ENCODE results near the gene RNF183.
"Not testable (repeated sequence)": the region's sequence is repeated elsewhere in the genome, so short reads cannot be mapped to it uniquely, and the experiment has no call there.

RNF183 gene

DNA sequence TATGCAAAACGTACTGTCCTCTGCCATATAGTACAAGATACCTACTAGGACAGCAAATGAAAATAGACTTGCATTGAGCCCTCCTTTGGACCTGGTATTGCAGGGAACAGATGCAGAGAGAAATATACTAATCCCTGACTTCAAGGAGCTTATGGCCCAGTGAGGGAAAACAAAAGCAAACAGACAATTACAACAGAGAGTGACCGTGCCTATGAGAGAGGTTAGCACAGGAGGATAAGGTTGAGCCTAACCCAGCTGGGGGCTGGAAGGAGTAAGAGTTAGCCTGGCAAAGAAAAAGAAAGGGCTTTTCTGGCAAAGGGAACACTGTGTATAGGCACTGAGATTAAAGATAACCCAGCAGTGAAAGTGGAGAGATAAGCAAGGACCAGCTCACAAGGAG lies 33.3 kb downstream of the RNF183 start:
- DNase-seq, result no peak

GRCh38 chr9:113269355-113269754 lies 33.8 kb downstream of the RNF183 start:
- no peak for DNase-seq

GRCh38 chr9:113267911-113268566 lies 35.1 kb downstream of the RNF183 start:
- DNase-seq, result no peak

- no peak for DNase-seq
Measured at GRCh38 chr9:113266174-113266573, 37.0 kb downstream of the RNF183 start.

- DNase-seq, result no peak
Measured at GRCh38 chr9:113261917-113262671, 41.1 kb downstream of the RNF183 start.

DNA sequence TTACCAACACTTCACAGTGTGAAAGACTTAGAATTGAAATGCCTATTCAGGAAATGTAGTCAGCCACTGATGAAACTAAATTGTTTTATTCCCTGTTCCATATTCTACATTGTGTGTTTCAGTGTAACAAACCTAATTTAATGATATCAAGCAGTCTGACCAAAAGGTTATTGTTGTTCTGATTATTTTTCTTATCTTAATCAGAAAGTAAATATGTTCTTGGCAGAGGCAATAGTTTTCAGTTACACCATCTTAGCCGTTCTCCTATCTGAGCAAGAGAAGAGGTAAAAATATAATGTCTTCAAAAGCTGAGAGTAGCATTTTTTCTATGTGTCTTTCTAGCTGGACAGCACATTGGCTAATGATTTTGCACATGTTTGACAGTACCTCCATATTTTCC lies 44.9 kb downstream of the RNF183 start:
- DNase-seq, result no peak

DNA sequence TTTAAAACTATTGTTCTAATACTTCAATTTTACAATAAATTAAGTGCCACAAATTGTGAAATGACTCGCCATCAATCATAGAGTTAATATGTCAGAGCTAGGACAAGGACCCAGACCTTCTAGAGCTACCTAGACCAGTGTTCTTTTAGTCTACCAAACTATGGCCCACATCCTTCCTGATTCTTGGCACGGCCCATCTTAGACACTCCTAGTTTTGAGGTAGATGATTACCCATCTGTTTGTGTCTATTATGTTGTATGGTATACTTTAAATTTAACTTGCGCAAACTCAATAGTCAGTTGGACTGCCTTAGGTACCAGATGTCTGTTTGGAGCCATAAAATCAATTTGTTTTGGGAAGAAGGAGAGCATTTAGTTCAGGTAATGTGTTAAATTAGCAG lies 45.3 kb downstream of the RNF183 start:
- no peak for DNase-seq

DNA sequence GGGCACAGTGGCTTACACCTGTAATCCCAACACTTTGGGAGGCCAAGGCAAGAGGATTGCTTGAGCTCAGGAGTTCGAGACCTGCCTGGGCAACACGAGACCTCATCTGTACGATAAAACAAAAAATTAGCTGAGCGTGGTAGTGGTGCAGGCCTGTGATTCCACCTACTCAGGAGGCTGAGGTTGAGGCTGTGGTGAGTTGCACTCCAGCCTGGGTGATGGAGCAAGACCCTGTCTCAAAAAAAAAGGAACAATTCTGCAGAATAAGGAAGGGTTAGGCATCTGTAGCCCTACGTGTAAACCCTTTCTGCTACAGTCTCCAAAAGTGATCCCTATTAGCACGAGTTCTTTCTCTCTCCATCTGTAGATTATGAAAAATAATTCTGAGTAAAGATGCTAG lies 47.7 kb downstream of the RNF183 start:
- DNase-seq, result no peak

DNA sequence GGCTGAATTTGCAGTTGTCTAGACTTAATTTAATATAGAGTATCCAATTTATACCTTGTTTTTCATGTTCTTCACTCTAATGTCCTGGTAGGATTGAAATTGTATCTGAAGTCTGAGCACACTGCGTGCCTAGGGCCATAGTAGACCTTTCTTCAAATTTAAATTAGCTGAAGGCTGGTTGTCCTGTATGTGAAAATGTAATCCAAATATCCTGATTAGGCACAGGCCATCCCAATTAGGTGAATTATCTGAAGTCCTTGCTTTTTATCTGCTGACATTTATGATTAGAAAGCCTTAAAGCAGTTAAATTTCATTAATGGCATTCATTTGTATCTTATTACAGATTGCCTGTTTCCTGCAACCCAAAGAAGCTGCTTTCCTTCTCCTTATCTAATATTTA lies 48.2 kb downstream of the RNF183 start:
- DNase-seq, result no peak

DNA sequence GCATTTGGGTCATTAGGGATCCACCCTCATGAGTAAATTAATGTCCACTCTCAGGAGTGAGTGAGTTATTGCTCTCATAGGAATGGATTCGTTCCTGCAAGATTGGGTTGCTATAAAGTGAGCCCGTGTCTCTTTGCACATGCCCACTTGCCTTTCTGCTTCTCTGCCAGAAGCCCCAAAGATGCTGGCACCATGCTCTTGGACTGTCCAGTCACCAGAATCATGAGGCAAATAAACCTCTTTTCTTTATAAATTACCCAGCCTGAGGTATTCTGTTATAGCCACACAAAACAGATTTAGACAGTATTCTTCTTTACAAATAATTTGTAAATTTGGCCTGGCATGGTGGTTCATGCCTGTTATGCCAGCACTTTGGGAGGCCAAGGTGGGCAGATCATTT lies 52.4 kb downstream of the RNF183 start:
- no peak for DNase-seq

DNA sequence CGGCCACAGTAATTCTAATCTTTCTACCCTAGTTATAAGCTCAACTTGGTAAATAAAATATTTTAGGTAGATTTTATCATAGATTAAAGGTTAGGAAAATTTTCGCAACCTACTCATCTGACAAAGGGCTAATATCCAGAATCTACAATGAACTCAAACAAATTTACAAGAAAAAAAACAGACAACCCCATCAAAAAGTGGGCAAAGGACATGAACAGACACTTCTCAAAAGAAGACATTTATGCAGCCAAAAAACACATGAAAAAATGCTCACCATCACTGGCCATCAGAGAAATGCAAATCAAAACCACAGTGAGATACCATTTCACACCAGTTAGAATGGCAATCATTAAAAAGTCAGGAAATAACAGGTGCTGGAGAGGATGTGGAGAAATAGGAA lies 53.5 kb downstream of the RNF183 start:
- not testable (repeated sequence) for DNase-seq

- no peak for DNase-seq
Measured at GRCh38 chr9:113247640-113248039, 55.5 kb downstream of the RNF183 start.
